DND-41 (cell line): ENCODE data around the gene FOXO6.

Source experiments
- ATAC-seq: fragments of 200-7000 bp; cut with Tn5 transposase; 3 replicates; pipeline ENCODE4 v1.9.1; 2021; ENCODE audit warnings: low read depth; ENCODE audit not compliant: insufficient read depth
- DNase-seq: peaks from one replicate; pipeline ENCODE4 v3.0.0-alpha.2; 2020
- H2AFZ ChIP-seq: 2 replicates; pipeline ENCODE4 v1.6.0; 2012; ENCODE audit warnings: low read depth, low read length
- H3K27ac ChIP-seq: 2 replicates; pipeline ENCODE4 v1.5.1; 2012; ENCODE audit warnings: low read length, inconsistent platforms
- H3K27me3 ChIP-seq: fragments of 200-600 bp; sonication (generic); 2 replicates; pipeline ENCODE4 v1.6.0; 2012; ENCODE audit warnings: low read length, mild to moderate bottlenecking, inconsistent platforms; ENCODE audit not compliant: insufficient read depth, poor library complexity
- H3K36me3 ChIP-seq: 2 replicates; pipeline ENCODE4 v1.5.1; 2012; ENCODE audit warnings: low read length, inconsistent platforms; ENCODE audit not compliant: insufficient read depth
- H3K4me1 ChIP-seq: 2 replicates; pipeline ENCODE4 v1.5.1; 2012; ENCODE audit warnings: mild to moderate bottlenecking, low read length; ENCODE audit not compliant: insufficient read depth
- H3K4me2 ChIP-seq: 2 replicates; pipeline ENCODE4 v1.6.0; 2012; ENCODE audit warnings: mild to moderate bottlenecking, moderate library complexity, low read length, inconsistent platforms; ENCODE audit not compliant: insufficient read depth
- H3K4me3 ChIP-seq, 2 experiments: fragments of 200-600 bp in 1 of 2; shearing (Covaris generic) in 1 of 2; 2 replicates each; pipeline ENCODE4 v1.5.1; 2012 to 2016; ENCODE audit warnings: inconsistent platforms in 2 of 2, low read length in 2 of 2, mild to moderate bottlenecking in 2 of 2, low read depth in 1 of 2, moderate library complexity in 1 of 2
- H3K79me2 ChIP-seq: 2 replicates; pipeline ENCODE4 v1.6.0; 2012; ENCODE audit warnings: low read length, inconsistent platforms; ENCODE audit not compliant: insufficient read depth
- H3K9ac ChIP-seq: 2 replicates; pipeline ENCODE4 v1.6.0; 2012; ENCODE audit warnings: low read depth, mild to moderate bottlenecking, inconsistent platforms, low read length, moderate library complexity
- H3K9me3 ChIP-seq: 2 replicates; pipeline ENCODE4 v1.5.1; 2012; ENCODE audit warnings: low read length, moderate library complexity, mild to moderate bottlenecking, inconsistent platforms; ENCODE audit not compliant: insufficient read depth, severe bottlenecking
- H4K20me1 ChIP-seq: 2 replicates; pipeline ENCODE4 v1.6.0; 2012; ENCODE audit warnings: low read length; ENCODE audit not compliant: insufficient read depth
- EZH2 ChIP-seq: IDR thresholded peaks from 3 replicates; pipeline ENCODE4 v1.6.1; 2012; ENCODE audit warnings: borderline replicate concordance, low read depth, mild to moderate bottlenecking, moderate library complexity, low read length, inconsistent platforms; ENCODE audit not compliant: severe bottlenecking
- TF ChIP-seq, protein P1 (sequence below): IDR thresholded peaks from 2 replicates; pipeline ENCODE4 v1.5.1; 2012; ENCODE audit warnings: borderline replicate concordance, low read length, moderate library complexity, mild to moderate bottlenecking; ENCODE audit not compliant: poor library complexity, severe bottlenecking; ENCODE audit errors: extremely low read depth

The FOXO6 gene

DNA sequence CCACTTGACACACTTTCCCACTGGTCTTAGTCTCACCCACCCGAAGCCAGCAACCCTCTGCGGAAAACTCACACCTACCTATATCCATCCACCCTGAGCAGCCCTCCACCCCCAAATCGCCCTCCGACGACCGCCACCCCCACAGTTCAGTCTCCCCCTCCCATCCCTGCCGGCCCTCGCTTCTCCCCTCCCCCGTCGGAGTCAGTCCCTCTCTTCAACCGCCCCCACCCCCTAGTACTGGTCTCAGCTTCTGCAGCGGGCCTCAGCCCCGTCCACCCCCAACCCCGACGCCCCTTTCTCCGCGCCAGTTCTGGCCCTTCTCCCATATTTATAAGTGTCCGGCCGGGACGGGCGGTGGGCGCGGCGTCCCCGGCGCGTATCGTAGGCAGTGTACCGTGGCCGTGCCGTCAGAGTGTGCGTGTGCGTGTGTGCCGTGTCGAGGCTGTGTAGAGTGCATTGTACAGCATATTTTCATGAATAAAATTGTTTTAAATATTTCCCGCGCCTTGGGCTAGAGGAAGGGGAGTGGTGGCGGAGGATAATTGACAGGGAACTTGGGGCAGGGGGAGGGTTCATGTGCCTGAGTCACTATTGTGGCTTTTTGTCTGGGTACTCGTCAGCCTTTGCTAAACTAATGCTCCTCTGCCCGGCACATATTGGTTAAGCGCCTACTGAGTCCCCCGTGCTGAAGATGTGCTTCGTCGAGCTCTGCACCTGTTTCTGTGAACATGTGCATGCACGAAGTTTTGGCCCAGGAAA is 22.0 kb downstream of the FOXO6 start:
- DNase-seq: no peak
- H3K4me3 ChIP-seq: no peak overlapping the region
- H3K79me2 ChIP-seq: no peaks in the 10 kb centered on the region
- no peaks in the 10 kb centered on the region for H3K36me3 ChIP-seq
- no peaks in the 10 kb centered on the region for H3K4me1 ChIP-seq
- H3K4me2 ChIP-seq: no peak overlapping the region
- peaks cover 11% of the 10 kb centered on the region for H3K27me3 ChIP-seq
- H4K20me1 ChIP-seq: peaks cover 9% of the 10 kb centered on the region; the same call in 1 of the 2 replicates
- H3K9ac ChIP-seq: no peak overlapping the region
- H2AFZ ChIP-seq: no peak overlapping the region
- no peak overlapping the region for H3K27ac ChIP-seq
- 0 out of 3 replicates have a peak, but pooled peaks have one; percentile 22 for ATAC-seq
- H3K9me3 ChIP-seq: no peaks in the 10 kb centered on the region
- TF ChIP-seq, protein P1, sequence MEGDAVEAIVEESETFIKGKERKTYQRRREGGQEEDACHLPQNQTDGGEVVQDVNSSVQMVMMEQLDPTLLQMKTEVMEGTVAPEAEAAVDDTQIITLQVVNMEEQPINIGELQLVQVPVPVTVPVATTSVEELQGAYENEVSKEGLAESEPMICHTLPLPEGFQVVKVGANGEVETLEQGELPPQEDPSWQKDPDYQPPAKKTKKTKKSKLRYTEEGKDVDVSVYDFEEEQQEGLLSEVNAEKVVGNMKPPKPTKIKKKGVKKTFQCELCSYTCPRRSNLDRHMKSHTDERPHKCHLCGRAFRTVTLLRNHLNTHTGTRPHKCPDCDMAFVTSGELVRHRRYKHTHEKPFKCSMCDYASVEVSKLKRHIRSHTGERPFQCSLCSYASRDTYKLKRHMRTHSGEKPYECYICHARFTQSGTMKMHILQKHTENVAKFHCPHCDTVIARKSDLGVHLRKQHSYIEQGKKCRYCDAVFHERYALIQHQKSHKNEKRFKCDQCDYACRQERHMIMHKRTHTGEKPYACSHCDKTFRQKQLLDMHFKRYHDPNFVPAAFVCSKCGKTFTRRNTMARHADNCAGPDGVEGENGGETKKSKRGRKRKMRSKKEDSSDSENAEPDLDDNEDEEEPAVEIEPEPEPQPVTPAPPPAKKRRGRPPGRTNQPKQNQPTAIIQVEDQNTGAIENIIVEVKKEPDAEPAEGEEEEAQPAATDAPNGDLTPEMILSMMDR: no peak
- no peak for TF ChIP-seq EZH2

DNA sequence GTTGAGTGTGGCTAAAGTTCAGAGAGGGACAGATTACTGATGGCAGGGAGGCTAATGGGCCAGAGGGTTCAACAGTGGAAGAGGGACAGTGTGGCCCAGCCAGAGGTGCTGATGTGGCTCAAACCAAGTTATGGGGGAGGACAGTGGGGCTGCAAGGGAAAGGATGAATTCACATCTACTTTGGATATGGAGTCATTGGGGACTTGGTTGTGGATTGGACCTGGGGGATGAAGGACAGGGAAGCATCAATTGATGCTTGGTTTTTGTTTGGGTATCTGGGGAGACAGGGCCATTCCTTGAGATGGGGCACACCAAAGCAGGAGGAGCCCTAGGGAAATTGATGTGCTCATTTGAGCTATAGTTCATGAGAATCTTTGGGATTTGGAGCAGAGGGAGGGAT is 23.3 kb downstream of the FOXO6 start:
- H3K4me2 ChIP-seq: no peak overlapping the region
- no peak for ATAC-seq
- H3K79me2 ChIP-seq: no peaks in the 10 kb centered on the region
- H4K20me1 ChIP-seq: peaks cover 9% of the 10 kb centered on the region; the same call in 1 of the 2 replicates
- H3K9ac ChIP-seq: no peak overlapping the region
- H3K27ac ChIP-seq: no peak overlapping the region
- H3K36me3 ChIP-seq: no peaks in the 10 kb centered on the region
- no peaks in the 10 kb centered on the region for H3K4me1 ChIP-seq
- no peaks in the 10 kb centered on the region for H3K9me3 ChIP-seq
- TF ChIP-seq, protein P1: no peak
- no peak for TF ChIP-seq EZH2
- no peak overlapping the region for H3K4me3 ChIP-seq
- no peak for DNase-seq
- H3K27me3 ChIP-seq: peaks cover 11% of the 10 kb centered on the region
- no peak overlapping the region for H2AFZ ChIP-seq

DNA sequence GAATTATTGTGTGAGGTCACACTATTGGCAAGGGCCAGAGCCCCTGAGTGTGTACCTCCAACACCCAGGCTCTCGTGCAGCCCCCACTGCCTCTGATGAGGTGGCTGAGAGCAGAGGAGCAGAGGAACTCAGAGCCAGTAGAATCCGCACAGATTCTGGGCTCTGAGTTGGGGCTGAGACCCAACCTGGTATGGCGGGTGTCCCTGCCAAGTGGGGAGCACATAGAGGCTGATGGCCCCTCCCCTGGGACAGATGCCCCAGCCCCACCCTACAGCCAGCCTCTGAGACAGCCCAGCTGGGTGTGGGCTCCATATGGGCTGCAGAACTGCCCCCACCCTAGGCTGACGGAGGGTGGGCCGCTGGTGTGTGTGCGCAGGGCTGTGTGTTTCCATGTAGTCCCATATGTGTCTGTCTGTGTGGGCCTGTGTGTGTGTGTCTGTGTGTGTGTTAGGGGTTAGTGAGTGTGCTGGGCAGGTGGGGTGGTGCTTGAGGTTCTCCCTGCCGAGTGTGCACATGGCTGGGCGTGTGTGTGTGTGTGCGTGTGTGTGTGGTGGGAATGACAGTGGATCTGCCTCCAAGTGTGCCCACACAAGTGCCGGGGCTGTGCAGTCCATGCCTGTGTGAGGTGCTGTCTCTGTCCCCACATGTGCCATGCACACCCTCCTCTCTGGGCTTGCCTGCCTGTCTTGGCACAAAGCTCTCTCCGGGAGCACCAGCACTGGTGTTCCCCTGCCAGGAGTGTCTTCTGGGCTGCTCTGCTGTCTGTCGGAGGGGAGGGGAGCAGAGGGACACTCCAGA is 24.4 kb downstream of the FOXO6 start:
- peaks cover 11% of the 10 kb centered on the region for H3K27me3 ChIP-seq
- no peaks in the 10 kb centered on the region for H3K79me2 ChIP-seq
- ATAC-seq (no peak), DNase-seq (no peak)
- peaks cover 9% of the 10 kb centered on the region; the same call in 1 of the 2 replicates for H4K20me1 ChIP-seq
- no peaks in the 10 kb centered on the region for H3K4me1 ChIP-seq
- TF ChIP-seq, protein P1: no peak
- no peak for TF ChIP-seq EZH2
- no peak overlapping the region for H3K4me3 ChIP-seq
- no peak overlapping the region for H3K4me2 ChIP-seq
- H3K9me3 ChIP-seq: no peaks in the 10 kb centered on the region
- H2AFZ ChIP-seq: no peak overlapping the region
- H3K9ac ChIP-seq: no peak overlapping the region
- no peak overlapping the region for H3K27ac ChIP-seq
- H3K36me3 ChIP-seq: no peaks in the 10 kb centered on the region
